Hepatocyte (in vitro differentiated cells): Measurements from ENCODE around the gene CNTN4.

Experiments
- EZH2 ChIP-seq: fragments of 200-600 bp; sonication (generic); IDR thresholded peaks from 2 replicates; pipeline ENCODE4 v1.6.1; 2016; ENCODE audit warnings: antibody characterized with exemption, mild to moderate bottlenecking, borderline replicate concordance
- TF ChIP-seq, protein P1 (sequence below): fragments of 200-600 bp; sonication (generic); IDR thresholded peaks from 2 replicates; pipeline ENCODE4 v1.5.1; 2016; ENCODE audit warnings: antibody characterized with exemption, mild to moderate bottlenecking; ENCODE audit not compliant: poor library complexity

GRCh38 chr3:2078821-2079220 is 19.8 kb upstream of the CNTN4 start:
- no peak for TF ChIP-seq EZH2
- TF ChIP-seq, protein P1, sequence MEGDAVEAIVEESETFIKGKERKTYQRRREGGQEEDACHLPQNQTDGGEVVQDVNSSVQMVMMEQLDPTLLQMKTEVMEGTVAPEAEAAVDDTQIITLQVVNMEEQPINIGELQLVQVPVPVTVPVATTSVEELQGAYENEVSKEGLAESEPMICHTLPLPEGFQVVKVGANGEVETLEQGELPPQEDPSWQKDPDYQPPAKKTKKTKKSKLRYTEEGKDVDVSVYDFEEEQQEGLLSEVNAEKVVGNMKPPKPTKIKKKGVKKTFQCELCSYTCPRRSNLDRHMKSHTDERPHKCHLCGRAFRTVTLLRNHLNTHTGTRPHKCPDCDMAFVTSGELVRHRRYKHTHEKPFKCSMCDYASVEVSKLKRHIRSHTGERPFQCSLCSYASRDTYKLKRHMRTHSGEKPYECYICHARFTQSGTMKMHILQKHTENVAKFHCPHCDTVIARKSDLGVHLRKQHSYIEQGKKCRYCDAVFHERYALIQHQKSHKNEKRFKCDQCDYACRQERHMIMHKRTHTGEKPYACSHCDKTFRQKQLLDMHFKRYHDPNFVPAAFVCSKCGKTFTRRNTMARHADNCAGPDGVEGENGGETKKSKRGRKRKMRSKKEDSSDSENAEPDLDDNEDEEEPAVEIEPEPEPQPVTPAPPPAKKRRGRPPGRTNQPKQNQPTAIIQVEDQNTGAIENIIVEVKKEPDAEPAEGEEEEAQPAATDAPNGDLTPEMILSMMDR: no peak
